Dermis blood vessel endothelial cell (primary cell): Measurements from ENCODE around the gene NXPH3. TPM values are rescaled to one million over a fixed set of nuclear protein-coding genes. Genes with fewer than 3 reads are reported as not detected.
"Not testable (repeated sequence)": the region's sequence is repeated elsewhere in the genome, so short reads cannot be mapped to it uniquely, and the experiment has no call there.

Source experiments
- DNase-seq: peaks from one replicate; pipeline ENCODE4 v3.0.0; 2010
- total RNA-seq: library from RNA; depleted of rRNA; stranded (reverse); fragments of >200 nt; gene quantifications from 2 replicates; pipeline ENCODE4 v1.2.3, GENCODE V29; 2014

NXPH3 gene
- 3.9 and 4.0 TPM in 2 replicates for total RNA-seq

GRCh38 chr17:49575679-49576087 lies at the start of gene NXPH3:
Gene NXPH3 (plus strand): TSS chr17:49575871. CDS start chr17:49576220, 349 bp downstream.
- peak; percentile 69 for DNase-seq

- no peak for DNase-seq
These were observed 47.6 kb upstream of the NXPH3 start for GRCh38 chr17:49527927-49528651.

- DNase-seq, result no peak
These were observed 46.7 kb upstream of the NXPH3 start for GRCh38 chr17:49528966-49529365.

DNA sequence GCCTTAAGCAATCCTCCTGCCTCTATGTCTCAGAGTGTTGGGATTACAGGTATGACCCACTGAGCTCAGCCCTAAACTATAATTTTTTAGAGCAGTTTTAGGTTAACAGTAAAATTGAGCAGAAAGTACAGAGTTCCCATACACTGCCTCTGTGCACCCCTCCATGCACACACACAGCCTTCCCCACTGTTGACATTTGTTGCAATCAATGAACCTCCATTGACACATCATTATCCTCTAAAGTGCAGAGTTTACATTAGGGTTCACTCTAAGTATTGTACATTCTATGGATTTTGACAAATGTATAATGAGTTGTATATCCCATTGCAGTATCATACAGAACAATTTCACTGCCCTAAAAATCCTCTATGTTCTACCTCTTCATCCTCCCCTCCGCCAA lies 45.6 kb upstream of the NXPH3 start:
- DNase-seq, result no peak

DNA sequence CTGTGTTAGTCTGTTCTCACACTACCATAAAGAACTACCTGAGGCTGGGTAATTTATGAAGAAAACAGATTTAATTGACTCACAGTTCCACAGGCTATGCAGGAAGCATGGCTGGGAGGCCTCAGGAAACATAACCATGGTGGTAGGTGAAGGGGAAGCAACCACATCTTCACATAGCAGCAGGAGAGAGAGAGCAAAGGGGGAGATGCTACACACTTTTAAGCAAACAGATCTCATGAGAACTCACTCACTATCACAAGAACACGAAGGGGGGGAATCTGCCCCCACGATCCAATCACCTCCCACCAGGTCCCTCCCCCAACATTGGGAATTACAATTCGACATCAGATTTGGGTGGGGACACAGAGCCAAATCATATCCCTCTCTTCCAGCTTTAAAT lies 31.8 kb upstream of the NXPH3 start:
- no peak for DNase-seq

- no peak for DNase-seq
These were observed 30.5 kb upstream of the NXPH3 start for GRCh38 chr17:49545007-49545660.

- no peak for DNase-seq
These were observed 29.7 kb upstream of the NXPH3 start for GRCh38 chr17:49545806-49546545.

DNA sequence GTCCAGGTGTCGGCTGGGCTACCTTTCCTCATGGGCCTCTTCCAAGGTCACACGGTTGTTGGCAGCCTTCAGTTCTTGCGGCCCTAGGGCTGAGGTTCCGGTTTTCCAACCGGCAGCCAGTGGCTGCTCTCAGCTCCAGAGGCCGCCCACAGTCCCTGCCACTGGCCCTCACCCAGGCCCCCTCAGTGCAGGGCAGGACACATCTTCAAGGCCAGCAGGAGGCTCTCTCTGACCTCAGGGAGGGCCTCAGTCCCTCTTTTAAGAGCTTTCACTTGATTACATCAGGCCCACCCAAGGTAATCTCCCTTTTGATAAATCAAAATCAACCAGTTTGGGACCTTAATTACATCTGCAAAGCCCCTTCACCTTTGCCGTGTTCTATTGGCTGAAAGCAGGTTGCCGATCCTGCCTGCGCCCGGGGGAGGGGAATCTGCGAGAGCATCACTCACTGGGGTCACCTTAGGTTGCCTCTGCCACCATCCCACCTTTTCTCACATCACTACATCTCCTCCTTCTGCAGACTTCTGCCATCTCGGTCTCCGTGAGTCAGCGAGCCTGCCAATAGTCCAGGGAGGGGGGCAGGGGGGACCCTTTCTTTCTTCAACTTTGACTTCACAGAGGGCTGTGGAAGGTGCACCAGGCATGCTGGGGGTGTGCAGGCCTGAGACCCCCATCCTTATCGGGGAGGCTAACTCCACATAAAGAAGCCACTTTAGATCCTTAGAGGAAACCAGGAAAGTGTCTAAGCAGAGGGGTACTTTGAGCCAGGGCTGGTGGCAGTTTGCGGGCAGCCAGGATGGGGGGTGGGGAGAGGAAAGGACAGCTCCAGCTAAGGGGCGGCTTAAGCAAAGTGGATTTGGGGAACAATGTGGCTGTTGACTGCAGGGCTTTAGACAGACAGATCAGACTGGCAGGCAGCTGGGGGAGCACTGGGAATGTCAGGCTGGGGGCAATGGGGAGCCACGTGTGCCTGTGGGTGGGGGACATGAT lies 28.8 kb upstream of the NXPH3 start:
- no peak for DNase-seq

DNA sequence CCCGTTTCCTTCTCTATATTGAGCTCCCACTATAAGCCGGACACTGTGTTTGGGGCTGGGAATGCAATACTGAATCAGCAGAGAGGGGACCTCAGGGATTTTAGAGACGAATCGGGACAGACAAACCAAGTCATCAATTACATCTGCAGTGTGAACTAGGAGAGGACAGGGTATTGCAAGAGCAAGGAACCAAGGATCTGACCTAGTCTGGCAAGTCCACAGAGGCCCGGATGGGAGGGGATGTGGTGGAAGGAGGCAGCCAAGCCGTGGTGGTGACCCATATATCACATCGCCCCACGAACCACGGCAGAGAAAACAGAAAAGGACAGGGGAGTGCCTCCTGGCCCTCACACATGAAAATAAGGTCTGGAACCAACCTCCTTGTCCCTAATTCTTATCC lies 28.1 kb upstream of the NXPH3 start:
- no peak for DNase-seq

- DNase-seq, result no peak
These were observed 27.6 kb upstream of the NXPH3 start for GRCh38 chr17:49548051-49548505.

DNA sequence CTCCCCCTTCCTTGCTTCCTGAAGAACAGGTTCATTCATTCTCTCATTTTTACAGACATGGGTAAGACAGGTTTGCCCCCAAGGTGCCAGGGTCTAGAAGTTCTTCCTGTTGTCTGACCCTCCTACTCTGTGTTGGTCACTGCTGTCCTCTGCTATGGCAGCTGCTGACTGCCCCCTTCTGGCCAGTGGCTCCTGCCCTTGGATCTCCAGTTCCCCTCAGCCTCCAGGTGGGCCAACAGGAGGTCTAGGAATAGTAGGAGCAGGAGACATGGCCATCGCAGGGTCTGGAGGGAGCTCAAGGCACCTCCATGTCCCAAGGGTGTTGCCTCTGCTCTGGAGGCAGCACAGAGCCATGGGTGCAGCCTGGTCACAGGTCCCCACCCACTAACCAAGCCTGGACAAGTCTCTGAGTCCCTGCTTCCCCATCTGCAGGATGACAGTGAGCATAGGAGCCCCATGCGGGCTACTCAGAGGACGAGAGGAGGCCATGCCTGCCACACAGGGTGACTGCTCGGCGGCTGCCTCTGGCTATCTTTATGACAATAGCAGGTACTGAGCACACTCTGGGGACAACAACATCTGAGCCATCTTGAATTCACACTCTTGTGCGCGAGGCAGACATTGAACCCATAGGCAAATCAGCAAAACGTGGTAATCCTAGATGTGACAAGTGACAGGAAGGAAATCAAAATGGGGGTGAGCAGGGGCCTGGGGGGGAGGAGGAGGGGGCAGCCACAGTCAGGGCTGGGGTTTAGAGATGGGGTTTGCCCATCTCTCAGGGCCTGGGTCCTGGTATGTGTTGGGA lies 27.0 kb upstream of the NXPH3 start:
- DNase-seq, result peak; percentile 56

- DNase-seq, result no peak
These were observed 26.4 kb upstream of the NXPH3 start for GRCh38 chr17:49549311-49549605.

GRCh38 chr17:49549691-49550678 lies 25.7 kb upstream of the NXPH3 start:
- no peak for DNase-seq

GRCh38 chr17:49550764-49551163 lies 24.9 kb upstream of the NXPH3 start:
- not testable (repeated sequence) for DNase-seq

DNA sequence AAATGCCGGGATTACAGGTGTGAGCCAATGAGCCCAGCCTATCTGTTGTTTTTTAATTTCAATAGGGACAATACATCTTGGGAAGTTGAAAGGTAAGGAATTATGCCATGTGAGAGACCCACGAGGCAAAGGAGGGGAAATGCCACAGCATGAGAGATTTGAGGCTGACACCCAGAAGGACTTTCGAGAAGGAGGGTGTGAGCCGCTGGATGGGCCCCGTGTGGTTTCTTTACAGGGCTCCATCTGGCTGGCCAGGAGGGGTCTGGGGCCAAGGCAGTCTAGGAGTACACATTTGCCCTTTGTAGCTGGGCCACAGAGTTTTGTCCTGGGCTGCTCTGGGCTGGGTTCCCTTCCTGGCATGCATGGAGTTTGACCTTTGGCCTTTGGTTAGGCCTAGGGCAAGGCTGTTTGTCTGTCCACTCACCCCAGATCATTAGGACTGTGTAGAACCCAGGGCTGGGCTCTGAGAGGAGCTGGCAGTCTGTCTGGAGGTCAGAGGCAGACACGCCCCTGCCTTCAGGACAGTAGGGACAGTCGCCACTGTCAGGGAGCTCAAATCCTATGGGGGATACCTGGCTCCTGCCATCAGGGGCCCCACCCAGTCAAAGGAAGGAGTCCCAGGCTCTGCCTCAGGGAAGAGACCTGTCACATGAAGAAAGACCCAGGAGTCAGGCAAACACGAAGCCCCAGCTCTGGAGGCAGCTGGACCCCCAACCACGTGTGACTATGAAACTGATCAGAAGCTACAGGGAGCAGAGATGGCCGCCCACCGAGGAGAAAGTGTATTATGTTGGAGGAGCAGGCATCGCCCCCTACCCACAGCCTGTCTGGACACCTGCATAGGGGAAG lies 24.2 kb upstream of the NXPH3 start:
- DNase-seq, result no peak

- no peak for DNase-seq
These were observed 23.5 kb upstream of the NXPH3 start for GRCh38 chr17:49552070-49552751.

DNA sequence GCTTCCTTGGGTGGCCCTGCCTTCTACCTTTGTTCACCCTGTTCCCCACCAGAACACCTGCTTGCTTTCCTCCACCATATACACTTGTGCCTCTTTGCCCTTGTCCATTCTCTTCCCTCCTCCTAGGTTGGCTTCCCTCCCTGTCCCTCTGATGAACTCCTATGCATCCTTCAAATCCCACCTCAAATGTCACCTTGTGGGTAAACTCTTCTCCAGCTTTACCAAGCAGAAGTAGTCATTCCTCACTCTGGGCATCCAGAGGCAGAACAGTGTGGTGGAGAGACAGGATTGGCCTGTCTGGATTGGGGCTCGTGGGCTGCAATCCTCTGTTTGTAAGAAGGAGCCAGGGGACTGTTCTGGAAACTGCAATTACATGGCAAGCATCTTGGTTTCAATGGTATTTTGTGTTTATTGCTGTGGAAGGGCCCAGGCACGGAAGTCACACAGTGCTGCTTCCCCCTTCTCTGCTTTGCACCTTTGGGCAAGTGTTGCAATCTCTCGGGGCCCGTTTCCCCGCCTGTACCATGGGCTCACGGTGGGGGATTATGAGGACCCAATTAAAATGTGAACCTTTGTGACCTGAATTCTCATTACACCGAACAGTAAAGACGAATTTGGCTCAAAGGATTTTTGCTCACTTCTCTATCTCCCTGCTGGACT lies 21.9 kb upstream of the NXPH3 start:
- no peak for DNase-seq
